Endothelial cell (in vitro differentiated cells): ENCODE results near the gene SYNGR3. TPM values are rescaled to one million over a fixed set of nuclear protein-coding genes. Genes with fewer than 3 reads are reported as not detected.

Experiments
- DNase-seq: peaks from one replicate; pipeline ENCODE4 v3.0.0; 2021; ENCODE audit warnings: low spot score
- H3K27ac Mint-ChIP-seq: one replicate; pipeline ENCODE4 v1.8.0; 2021; ENCODE audit warnings: mixed read lengths, inconsistent platforms; ENCODE audit not compliant: unreplicated experiment
- H3K27me3 Mint-ChIP-seq: one replicate; pipeline ENCODE4 v1.8.0; 2021; ENCODE audit warnings: mild to moderate bottlenecking, moderate library complexity, mixed read lengths, inconsistent platforms; ENCODE audit not compliant: unreplicated experiment
- H3K36me3 Mint-ChIP-seq: one replicate; pipeline ENCODE4 v1.8.0; 2021; ENCODE audit warnings: mild to moderate bottlenecking, low read depth, mixed read lengths, inconsistent platforms; ENCODE audit not compliant: unreplicated experiment
- H3K4me1 Mint-ChIP-seq: one replicate; pipeline ENCODE4 v1.8.0; 2021; ENCODE audit warnings: mild to moderate bottlenecking, mixed read lengths, inconsistent platforms; ENCODE audit not compliant: unreplicated experiment
- H3K4me3 Mint-ChIP-seq: one replicate; pipeline ENCODE4 v1.8.0; 2021; ENCODE audit warnings: mild to moderate bottlenecking, mixed read lengths, inconsistent platforms; ENCODE audit not compliant: unreplicated experiment
- H3K9me3 Mint-ChIP-seq: one replicate; pipeline ENCODE4 v1.8.0; 2021; ENCODE audit warnings: mixed read lengths, inconsistent platforms; ENCODE audit not compliant: unreplicated experiment
- CTCF ChIP-seq: fragments of 200-600 bp; sonication (generic); IDR thresholded peaks from one replicate; pipeline ENCODE4 v1.5.0; 2021; ENCODE audit warnings: antibody characterized with exemption; ENCODE audit not compliant: unreplicated experiment
- total RNA-seq: library from RNA; stranded (reverse); fragmentation: NEBNext Ultra II Directional; extraction: Animal tissue kit (Norgen Biotek cat#: 25700); gene quantifications from one replicate; pipeline ENCODE4 v1.2.1, GENCODE V29; 2021; ENCODE audit not compliant: unreplicated experiment

SYNGR3 gene
- total RNA-seq, 1 donor from 2014 or later: 0.82 TPM

GRCh38 chr16:1968146-1968953 is 21.4 kb upstream of the SYNGR3 start:
- DNase-seq: no peak
- H3K9me3 Mint-ChIP-seq: no peaks in the 10 kb centered on the region
- no peak for TF ChIP-seq CTCF
- H3K36me3 Mint-ChIP-seq: peaks cover 5% of the 10 kb centered on the region
- H3K4me3 Mint-ChIP-seq: no peak overlapping the region
- peaks cover 9% of the 10 kb centered on the region for H3K27me3 Mint-ChIP-seq
- H3K4me1 Mint-ChIP-seq: peaks cover 26% of the 10 kb centered on the region
- no peak overlapping the region for H3K27ac Mint-ChIP-seq

- DNase-seq: peak; percentile 95
- Mint-ChIP-seq H3K36me3 (no peaks in the 10 kb centered on the region), H3K9me3 (no peaks in the 10 kb centered on the region), H3K4me1 (peaks cover 12% of the 10 kb centered on the region), H3K27me3 (peaks cover 10% of the 10 kb centered on the region), H3K4me3 (peak within 1 kb of the TSS; percentile 98), H3K27ac (peak within 1 kb of the TSS; percentile 99)
- TF ChIP-seq CTCF: no peak
These were observed 17.8 kb upstream of the SYNGR3 start, which contains the start of gene TBL3 for GRCh38 chr16:1971796-1972489. TBL3 (plus strand) TSS chr16:1972053; CDS start chr16:1972165, 112 bp downstream.

GRCh38 chr16:1972490-1972877 is 17.3 kb upstream of the SYNGR3 start:
- Mint-ChIP-seq H3K4me3 (peak overlapping the region; percentile 98), H3K9me3 (no peaks in the 10 kb centered on the region), H3K4me1 (peaks cover 12% of the 10 kb centered on the region), H3K36me3 (no peaks in the 10 kb centered on the region), H3K27ac (peak overlapping the region; percentile 85), H3K27me3 (peaks cover 10% of the 10 kb centered on the region)
- no peak for TF ChIP-seq CTCF
- no peak for DNase-seq

- H3K27me3 Mint-ChIP-seq: peaks cover 10% of the 10 kb centered on the region
- no peak for DNase-seq
- no peak for TF ChIP-seq CTCF
- peaks cover 12% of the 10 kb centered on the region for H3K4me1 Mint-ChIP-seq
- H3K27ac Mint-ChIP-seq: no peak overlapping the region
- H3K36me3 Mint-ChIP-seq: no peaks in the 10 kb centered on the region
- H3K9me3 Mint-ChIP-seq: no peaks in the 10 kb centered on the region
- no peak overlapping the region for H3K4me3 Mint-ChIP-seq
These were observed 16.2 kb upstream of the SYNGR3 start for GRCh38 chr16:1973461-1974156.
